ENCODE results near the gene PDIA5.

PDIA5 gene

GRCh38 chr3:123126031-123126430, 59.2 kb downstream of the PDIA5 start:
- no peak for TF ChIP-seq CTCF (IDR thresholded peaks at IDR 0.05)

GRCh38 chr3:123126653-123127052, 59.8 kb downstream of the PDIA5 start:
- no peak for TF ChIP-seq CTCF (IDR thresholded peaks at IDR 0.05)

- TF ChIP-seq CTCF (IDR thresholded peaks at IDR 0.05): no peak
These were observed 62.3 kb downstream of the PDIA5 start for GRCh38 chr3:123129092-123129491.

GRCh38 chr3:123129532-123129931, 62.7 kb downstream of the PDIA5 start:
- no peak for TF ChIP-seq CTCF (IDR thresholded peaks at IDR 0.05)

- TF ChIP-seq CTCF (IDR thresholded peaks at IDR 0.05): no peak
These were observed 63.4 kb downstream of the PDIA5 start for GRCh38 chr3:123130079-123130750.

- TF ChIP-seq CTCF (IDR thresholded peaks at IDR 0.05): no peak
These were observed 67.8 kb downstream of the PDIA5 start for GRCh38 chr3:123134671-123135070.

GRCh38 chr3:123137001-123137400, 70.2 kb downstream of the PDIA5 start:
- no peak for TF ChIP-seq CTCF (IDR thresholded peaks at IDR 0.05)
